HG03039 (cell line): ENCODE measurements around the gene ARL6.
A peak's percentile ranks its signal among the peaks of the same experiment; 100 is the strongest.
"Not testable (repeated sequence)": the region's sequence is repeated elsewhere in the genome, so short reads cannot be mapped to it uniquely, and the experiment has no call there.

ENCODE experiments used
- ATAC-seq: cut with Tn5 transposase; IDR thresholded peaks from one replicate; pipeline ENCODE4 v1.9.1; 2021; ENCODE audit warnings: mild to moderate bottlenecking, moderate library complexity; ENCODE audit not compliant: unreplicated experiment

The ARL6 gene

GRCh38 chr3:97821287-97821773 is 56.8 kb downstream of the ARL6 start:
- ATAC-seq, result peak; percentile 39

DNA sequence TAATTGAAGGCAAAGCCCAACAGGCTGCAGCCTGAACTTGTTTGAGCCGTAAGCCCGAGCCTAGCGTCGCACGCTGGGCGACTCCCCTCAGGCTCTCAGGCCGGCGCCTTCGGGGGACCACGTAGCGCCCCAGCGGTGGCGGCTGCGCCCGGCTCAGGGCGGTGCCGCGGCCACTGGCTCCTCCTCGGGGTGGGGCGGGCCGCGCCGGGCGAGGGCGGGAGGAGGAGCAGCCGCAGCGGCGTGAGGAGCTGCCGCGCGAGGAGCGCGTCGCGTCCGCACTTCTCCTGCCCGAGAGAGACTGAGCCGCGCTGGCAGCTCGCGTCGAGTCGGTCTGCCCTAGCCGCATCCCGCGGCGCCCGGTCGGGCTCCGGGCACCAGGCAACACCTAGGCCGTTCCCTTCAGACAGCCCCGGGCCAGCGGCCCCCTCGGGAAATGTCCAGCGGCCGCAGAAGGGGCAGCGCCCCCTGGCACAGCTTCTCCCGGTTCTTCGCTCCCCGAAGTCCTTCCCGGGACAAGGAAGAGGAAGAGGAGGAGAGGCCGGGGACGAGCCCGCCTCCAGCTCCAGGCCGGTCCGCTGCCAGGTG is 57.3 kb downstream of the ARL6 start, which contains the start of gene CRYBG3:
CRYBG3 (plus strand) TSS at position 238 of the 585 bp plus-strand sequence; CDS start at position 434, 196 bp downstream.
- peak; percentile 98 for ATAC-seq

DNA sequence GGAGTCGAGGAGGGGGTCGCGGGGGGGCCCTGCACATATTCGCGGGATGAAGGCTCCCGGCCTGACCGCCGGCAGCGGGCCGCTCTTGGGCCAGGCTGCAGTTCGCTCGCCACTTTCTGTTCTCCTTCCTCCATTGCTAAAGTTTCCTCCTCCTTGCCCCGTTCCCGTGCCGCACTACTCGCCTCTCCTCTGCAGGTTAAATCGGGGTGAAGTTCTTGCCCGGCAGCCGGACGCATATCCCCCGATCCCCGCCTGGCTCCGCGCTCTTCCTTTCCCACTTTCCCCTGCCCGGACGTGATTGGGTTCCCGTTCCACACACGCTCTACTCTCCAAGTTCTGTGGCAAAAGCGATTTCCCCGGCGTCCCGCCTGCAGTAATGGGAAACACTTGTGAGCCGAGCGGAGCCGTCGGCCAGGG is 57.8 kb downstream of the ARL6 start:
- ATAC-seq, result peak; percentile 17

DNA sequence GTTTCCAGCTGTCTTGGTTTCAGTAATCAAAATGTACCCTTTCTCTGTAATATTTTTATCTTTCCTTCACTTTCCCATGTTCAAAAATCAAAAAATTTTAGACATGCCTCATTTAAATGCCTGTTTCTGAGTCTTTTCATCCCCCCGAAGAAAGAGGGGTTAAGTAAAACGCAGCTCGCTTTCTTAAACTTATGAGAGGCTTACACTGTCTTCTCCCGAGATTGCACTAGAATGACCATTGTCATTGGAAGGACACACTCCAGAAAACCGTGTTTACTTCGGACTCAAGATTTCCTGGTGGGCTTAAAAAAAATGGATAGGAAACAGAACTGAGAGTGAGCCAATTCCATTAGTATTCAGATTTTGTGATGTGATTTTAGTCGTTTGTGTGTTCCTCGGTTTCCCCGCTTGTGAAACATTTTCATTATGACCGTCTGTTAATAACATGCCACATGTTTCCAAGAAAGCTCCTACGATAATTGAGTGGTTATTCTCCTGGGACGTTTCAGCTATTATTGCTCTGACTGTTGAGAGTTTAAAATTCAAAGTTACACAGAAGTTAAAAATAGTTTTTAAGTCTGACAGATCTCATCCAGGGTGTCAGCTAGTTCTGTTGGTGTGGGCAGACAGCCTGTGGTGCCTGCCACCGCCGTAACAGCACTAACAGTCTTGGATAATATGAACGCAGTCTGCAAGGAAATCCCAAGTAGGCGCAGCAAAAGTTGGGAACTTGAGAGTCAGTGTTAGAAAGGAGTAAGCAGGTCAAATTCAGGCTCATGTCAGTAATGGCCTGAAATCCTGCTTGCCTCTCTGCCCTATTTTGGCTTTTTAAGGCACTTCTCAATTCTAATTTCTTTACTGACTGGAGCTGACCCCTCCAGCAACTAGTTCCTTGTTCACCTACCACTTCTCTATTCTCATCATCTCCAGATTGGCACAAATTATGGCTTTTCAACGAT is 58.8 kb downstream of the ARL6 start:
- no peak for ATAC-seq

DNA sequence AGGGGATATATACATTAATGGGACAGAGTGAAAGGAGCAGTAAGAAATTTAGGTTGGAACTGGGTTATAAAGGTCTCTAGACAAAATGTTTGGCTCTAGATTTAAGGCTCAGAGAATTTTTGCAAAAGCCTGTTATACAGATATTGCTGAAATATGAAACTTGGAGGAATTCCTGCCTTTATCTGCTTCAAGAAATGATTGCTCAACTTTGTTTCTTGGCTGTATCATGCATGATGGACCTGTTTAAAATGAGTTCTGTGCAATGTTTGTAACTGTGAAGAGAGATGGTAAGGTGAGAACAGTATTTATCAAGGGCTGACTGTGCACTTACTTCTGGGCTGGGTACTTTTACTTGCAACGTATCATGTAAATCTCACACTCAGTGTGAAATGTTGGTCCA is 60.5 kb downstream of the ARL6 start:
- no peak for ATAC-seq

DNA sequence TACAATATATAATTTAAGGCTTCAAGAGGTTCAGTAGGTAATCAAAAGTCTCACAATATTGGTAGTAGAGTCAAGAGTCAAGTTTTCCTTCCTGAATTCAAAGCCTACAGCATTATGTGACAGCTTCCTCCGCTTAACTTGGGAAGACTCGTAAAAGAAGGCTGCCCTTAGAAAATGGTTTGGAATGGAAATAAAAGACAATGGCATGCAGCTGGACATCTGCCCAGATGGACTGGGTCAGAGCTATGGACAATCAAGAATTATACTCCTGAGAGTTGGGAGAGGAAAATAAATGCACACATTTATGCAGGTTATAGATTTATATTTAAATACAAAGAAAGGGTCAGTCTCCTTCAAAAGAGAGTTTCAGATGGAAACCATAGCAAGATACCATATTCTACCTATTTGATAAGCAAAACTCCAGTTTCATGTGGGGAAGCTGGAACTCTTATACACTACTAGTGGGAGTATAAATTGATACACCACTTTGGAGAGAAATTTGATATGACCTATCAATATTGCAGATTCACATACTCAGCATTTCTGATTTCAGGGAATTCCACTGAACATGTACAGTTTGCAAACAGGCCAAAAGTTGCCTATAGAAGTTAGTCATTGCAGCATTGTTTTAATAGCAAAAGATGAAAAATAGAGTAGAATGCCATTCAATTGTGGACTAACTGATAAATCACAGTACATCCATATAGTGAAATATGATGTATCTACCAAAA is 63.3 kb downstream of the ARL6 start:
- ATAC-seq, result no peak

DNA sequence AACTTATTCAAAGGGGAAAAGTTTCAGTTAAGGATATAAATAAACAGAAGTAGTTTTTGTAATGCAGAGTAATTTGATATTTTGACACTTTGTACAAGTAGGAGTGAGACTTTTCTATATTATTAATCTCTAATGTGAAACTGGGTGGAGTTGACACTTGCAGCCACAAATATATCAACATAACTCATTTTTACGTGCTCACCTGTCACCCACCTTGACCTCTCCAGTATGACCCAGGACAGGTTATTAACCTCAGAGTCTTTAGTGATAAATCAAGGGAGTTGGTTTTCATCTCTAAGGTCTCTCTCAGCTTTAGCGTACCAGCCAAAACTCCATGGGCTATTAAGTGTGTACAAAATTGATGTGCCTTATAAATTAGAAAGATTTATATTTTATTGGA is 64.6 kb downstream of the ARL6 start:
- ATAC-seq, result no peak

DNA sequence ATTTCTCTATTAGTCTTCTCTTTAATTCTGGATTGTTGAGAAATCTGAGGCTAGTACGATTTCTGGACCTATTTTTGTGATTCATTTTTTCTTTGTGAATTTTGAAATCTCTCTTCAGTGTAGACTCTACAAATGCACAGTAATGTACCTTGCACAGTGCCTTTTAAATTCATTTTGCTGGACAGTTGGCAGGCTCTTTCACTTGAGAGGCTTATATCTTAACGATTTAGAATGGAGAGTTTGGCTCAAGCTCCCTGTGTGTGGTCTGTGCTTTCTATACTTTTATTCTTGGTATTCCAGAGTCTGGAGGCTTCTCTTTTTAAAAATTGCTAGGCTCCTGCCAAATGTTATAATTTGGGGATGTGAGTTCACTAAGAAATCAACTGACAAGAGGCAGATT is 66.1 kb downstream of the ARL6 start:
- ATAC-seq, result no peak

DNA sequence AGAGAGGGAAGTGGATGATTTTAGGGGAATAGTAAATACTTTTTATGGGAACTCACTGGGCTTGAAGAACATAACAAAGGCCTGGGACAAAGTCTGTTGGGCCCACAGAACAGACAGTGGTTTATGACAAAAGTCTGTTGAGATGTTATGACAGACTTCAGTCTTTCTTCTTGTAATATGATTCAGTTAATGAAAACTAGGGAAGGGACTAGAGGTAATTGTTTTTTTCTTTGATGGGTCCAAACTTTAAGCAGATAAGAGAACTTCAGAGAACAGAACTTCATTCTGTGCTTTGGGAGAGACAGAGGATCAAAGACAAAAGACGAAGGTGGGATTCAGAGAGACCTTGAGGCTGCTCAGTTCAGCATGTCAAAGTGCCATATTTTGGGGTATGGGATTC is 66.6 kb downstream of the ARL6 start:
- ATAC-seq, result no peak

DNA sequence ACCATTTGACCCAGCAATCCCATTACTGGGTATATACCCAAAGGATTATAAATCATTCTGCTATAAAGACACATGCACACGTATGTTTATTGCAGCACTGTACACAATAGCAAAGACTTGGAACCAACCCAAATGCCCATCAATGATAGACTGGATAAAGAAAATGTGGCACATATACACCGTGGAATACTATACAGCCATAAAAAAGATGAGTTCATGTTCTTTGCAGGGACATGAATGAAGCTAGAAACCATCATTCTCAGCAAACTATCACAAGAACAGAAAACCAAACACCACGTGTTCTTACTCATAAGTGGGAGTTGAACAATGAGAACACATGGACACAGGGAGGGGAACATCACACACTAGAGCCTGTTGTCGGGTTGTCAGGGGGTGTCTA is 68.6 kb downstream of the ARL6 start:
- not testable (repeated sequence) for ATAC-seq

GRCh38 chr3:97835761-97836160 is 71.2 kb downstream of the ARL6 start:
- no peak for ATAC-seq

DNA sequence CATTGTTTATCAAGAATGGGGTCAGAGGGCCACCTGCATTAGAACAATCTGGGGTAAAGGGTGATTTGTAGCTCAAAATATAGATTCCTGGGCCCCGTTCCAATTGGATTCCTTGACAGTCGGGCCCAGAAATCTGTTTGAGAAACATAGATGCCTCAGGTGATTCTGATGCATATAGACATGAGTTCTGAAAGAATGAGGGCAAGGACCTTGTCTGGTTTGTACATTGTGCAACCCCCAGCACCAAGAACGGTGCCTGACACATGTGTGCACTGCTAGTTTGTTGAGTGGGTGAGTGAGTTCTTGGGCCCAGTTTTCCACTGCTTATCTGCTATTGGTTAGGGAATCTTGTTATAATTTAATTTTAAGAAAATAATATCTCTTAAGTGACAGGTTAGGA is 73.8 kb downstream of the ARL6 start:
- ATAC-seq, result no peak

GRCh38 chr3:97839944-97840343 is 75.4 kb downstream of the ARL6 start:
- no peak for ATAC-seq

GRCh38 chr3:97841304-97841703 is 76.7 kb downstream of the ARL6 start:
- ATAC-seq, result no peak

DNA sequence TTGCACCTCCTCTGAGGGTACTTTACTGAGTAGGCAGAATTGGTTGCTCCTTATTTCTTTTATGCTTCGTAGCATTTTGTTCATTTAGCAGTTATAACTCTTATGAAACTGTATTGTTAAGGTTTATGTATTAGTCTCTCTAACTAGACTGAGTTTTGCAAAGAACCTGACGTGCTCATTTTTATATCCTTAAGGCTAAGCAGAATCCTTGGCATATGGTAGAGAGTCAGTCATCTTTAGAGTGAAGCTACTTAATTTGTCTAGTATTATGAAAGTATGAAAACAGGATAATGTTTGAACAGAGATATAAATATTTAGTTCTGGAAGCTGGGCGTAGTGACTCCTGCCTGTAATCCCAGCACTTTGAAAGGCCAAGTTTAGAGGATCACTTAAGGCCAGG is 77.4 kb downstream of the ARL6 start:
- no peak for ATAC-seq

DNA sequence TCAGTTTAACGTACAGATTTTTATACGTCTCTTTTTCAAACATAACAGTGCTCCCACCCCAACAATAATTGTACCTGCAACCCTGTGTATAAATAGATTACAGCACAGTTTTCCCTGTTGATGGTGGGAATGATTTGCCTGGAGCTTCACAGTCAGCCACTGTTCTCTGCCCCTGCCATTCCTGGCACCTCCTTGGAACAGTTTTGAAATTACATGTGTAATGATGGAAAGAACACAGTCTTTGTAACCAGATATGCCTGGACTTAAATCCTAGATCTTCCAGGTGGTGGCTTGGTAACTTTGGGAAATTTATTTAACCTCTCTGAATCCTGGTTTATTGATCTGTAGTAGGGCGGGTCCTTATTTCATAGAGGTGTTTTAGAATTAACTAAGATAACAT is 84.2 kb downstream of the ARL6 start:
- ATAC-seq, result no peak
